KMS-11 (cell line): ENCODE data around the gene LDB1.
A peak's percentile ranks its signal among the peaks of the same experiment; 100 is the strongest.

Source experiments
- H2AFZ ChIP-seq: fragments of 200-600 bp; sonication (generic); 2 replicates; pipeline ENCODE4 v1.6.1; 2016; ENCODE audit warnings: antibody characterized with exemption, mixed run types, low read depth
- H3K27ac ChIP-seq: fragments of 200-600 bp; sonication (generic); 2 replicates; pipeline ENCODE4 v1.6.1; 2016; ENCODE audit warnings: mild to moderate bottlenecking, mixed run types
- H3K27me3 ChIP-seq: fragments of 200-600 bp; sonication (generic); 2 replicates; pipeline ENCODE4 v1.6.1; 2017; ENCODE audit warnings: mild to moderate bottlenecking, low read depth, mixed run types, moderate library complexity; ENCODE audit not compliant: insufficient read depth
- H3K36me3 ChIP-seq: fragments of 200-600 bp; sonication (generic); 2 replicates; pipeline ENCODE4 v1.6.1; 2017; ENCODE audit warnings: mild to moderate bottlenecking, mixed run types; ENCODE audit not compliant: insufficient read depth
- H3K4me1 ChIP-seq: fragments of 200-600 bp; sonication (generic); 2 replicates; pipeline ENCODE4 v1.6.1; 2016; ENCODE audit warnings: mild to moderate bottlenecking, low read depth, mixed run types; ENCODE audit not compliant: poor library complexity, severe bottlenecking
- H3K4me2 ChIP-seq: fragments of 200-600 bp; sonication (generic); 2 replicates; pipeline ENCODE4 v1.7.0; 2016; ENCODE audit warnings: mild to moderate bottlenecking, mixed run types
- H3K4me3 ChIP-seq: fragments of 200-600 bp; sonication (generic); IDR thresholded peaks from 2 replicates; pipeline ENCODE4 v1.6.1; 2017; ENCODE audit warnings: low read depth, low read length, mixed read lengths; ENCODE audit not compliant: insufficient read depth
- H3K79me2 ChIP-seq: fragments of 200-600 bp; sonication (generic); 2 replicates; pipeline ENCODE4 v1.6.1; 2016; ENCODE audit warnings: low read depth, mixed run types; ENCODE audit not compliant: insufficient read depth
- H3K9ac ChIP-seq: fragments of 200-600 bp; sonication (generic); 2 replicates; pipeline ENCODE4 v1.6.1; 2016; ENCODE audit warnings: mild to moderate bottlenecking, mixed run types
- H4K20me1 ChIP-seq: fragments of 200-600 bp; sonication (generic); 2 replicates; pipeline ENCODE4 v1.6.1; 2016; ENCODE audit warnings: mild to moderate bottlenecking, mixed run types; ENCODE audit not compliant: insufficient read depth
- CTCF ChIP-seq: fragments of 200-600 bp; sonication (generic); conservative IDR thresholded peaks from 2 replicates; pipeline ENCODE4 v1.6.1; 2017; ENCODE audit warnings: low read depth, mild to moderate bottlenecking, antibody characterized with exemption, low read length, moderate library complexity, mixed read lengths

Gene LDB1

GRCh38 chr10:102072673-102073527, 47.3 kb downstream of the LDB1 start:
- Histone ChIP-seq H3K36me3 (no peaks in the 10 kb centered on the region), H4K20me1 (no peaks in the 10 kb centered on the region), H3K4me1 (no peaks in the 10 kb centered on the region), H3K27me3 (no peaks in the 10 kb centered on the region), H3K9ac (no peak overlapping the region), H2AFZ (no peak overlapping the region), H3K79me2 (no peaks in the 10 kb centered on the region), H3K4me3 (no peak overlapping the region), H3K4me2 (no peak overlapping the region), H3K27ac (no peak overlapping the region)
- TF ChIP-seq CTCF: peak; percentile 92

- Histone ChIP-seq H3K4me3 (no peak overlapping the region), H4K20me1 (no peaks in the 10 kb centered on the region), H3K27ac (no peak overlapping the region), H2AFZ (no peak overlapping the region), H3K4me1 (peaks cover 8% of the 10 kb centered on the region), H3K36me3 (no peaks in the 10 kb centered on the region), H3K4me2 (no peak overlapping the region), H3K27me3 (no peaks in the 10 kb centered on the region), H3K9ac (no peak overlapping the region), H3K79me2 (0 out of 2 replicates have a peak, but pooled peaks cover 4% of the 10 kb centered on the region)
- TF ChIP-seq CTCF: no peak
These were observed 51.1 kb downstream of the LDB1 start for GRCh38 chr10:102069071-102069470.

DNA sequence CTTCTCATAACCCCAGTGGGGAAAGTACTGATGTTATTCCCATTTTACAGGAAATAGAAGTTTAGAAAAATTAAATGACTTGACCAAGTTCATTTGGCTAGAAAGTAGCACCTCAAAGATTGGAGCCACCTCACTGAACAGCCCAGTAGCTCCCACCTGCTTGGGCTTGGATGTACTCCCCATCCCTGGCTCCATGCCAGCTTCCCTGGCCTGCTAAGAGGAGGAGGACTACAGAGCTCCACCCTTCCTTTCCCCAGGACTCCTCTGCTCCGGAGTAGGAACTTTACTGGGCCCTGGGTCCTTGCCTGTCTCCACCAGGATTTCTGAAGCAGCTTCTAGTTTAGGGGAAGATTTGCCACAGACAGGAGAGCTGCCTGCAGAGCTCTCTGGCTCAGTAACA, 52.0 kb downstream of the LDB1 start:
- H3K27me3 ChIP-seq: no peaks in the 10 kb centered on the region
- H3K4me2 ChIP-seq: no peak overlapping the region
- TF ChIP-seq CTCF: no peak
- H3K36me3 ChIP-seq: no peaks in the 10 kb centered on the region
- H3K4me1 ChIP-seq: peaks cover 9% of the 10 kb centered on the region
- no peak overlapping the region for H2AFZ ChIP-seq
- no peak overlapping the region for H3K4me3 ChIP-seq
- H4K20me1 ChIP-seq: no peaks in the 10 kb centered on the region
- H3K9ac ChIP-seq: no peak overlapping the region
- H3K27ac ChIP-seq: no peak overlapping the region
- 0 out of 2 replicates have a peak, but pooled peaks cover 4% of the 10 kb centered on the region for H3K79me2 ChIP-seq

DNA sequence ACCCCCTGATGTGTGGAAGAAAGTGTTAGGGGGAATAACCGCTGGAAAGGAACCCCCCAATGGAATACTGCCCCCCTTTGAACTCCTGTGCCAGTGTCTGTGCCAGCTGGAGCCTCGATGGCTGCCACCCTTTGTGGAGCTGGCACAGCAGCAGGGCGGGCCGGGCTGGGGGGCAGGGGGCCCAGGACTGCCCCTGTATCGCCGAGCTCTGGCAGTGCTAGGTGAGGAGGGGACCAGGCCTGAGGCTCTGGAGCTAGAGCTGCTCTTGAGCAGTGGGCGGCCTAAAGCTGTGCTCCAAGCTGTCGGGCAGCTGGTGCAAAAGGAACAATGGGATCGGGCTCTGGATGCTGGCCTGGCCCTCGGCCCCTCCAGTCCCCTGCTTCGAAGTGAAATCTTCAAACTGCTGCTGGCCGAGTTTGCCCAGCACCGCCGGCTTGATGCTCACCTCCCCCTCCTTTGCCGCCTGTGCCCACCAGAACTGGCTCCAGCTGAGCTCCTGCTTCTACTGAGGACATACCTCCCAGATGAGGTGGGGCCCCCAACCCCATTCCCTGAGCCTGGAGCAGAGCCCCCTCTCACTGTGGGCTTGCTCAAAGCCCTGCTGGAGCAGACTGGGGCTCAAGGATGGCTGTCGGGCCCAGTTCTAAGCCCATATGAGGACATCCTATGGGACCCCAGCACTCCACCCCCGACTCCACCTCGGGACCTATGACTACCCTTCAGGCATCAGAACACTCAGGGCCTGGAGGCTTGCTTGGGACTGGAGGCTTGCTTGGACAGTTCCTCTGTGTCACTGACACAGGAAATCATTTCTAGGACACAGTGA, 52.9 kb downstream of the LDB1 start:
- 0 out of 2 replicates have a peak, but pooled peaks cover 4% of the 10 kb centered on the region for H3K79me2 ChIP-seq
- no peaks in the 10 kb centered on the region for H3K36me3 ChIP-seq
- H3K27ac ChIP-seq: no peak overlapping the region
- no peak overlapping the region for H3K9ac ChIP-seq
- no peak overlapping the region for H2AFZ ChIP-seq
- no peaks in the 10 kb centered on the region for H4K20me1 ChIP-seq
- no peak overlapping the region for H3K4me3 ChIP-seq
- no peaks in the 10 kb centered on the region for H3K27me3 ChIP-seq
- peaks cover 9% of the 10 kb centered on the region for H3K4me1 ChIP-seq
- no peak overlapping the region for H3K4me2 ChIP-seq
- no peak for TF ChIP-seq CTCF
